ENCODE measurements around the gene PRKAG1. TPM values are rescaled to one million over a fixed set of nuclear protein-coding genes. Genes with fewer than 3 reads are reported as not detected.

The PRKAG1 gene
- total and polyA plus RNA-seq, 2 donors from 2014 or later: 57.1 to 58.4 TPM

DNA sequence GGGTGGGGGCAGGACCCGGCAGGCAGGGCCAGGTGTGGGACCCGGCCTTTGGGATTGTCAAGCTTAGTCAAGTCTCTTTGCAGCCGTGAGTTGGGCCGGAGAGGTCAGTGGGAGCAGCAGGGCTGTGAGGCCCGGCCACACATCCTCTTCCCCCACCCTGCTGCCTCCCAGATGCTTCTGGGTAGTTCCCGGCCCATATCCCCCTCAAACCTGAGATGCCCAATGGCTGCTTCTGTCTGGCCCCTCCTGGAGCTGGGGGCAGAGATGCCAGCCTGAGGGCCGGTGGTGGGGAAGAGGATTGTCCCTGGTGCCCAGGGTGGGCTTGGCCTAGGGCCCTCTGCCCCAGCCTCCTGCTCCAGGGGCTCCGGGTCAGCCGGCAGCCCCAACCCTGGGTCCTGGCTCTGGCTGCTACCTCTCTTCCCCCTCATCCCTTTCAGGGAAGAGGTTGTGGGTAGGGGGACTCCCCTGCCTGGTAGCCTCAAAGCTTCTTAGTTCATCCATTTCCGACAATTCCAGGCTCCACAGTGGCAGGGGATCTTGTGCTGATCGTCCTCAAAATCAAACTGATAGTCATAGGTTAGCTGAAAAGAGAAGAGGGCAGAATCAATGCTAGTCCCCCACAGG is 2.8 kb upstream of the PRKAG1 start:
- Histone ChIP-seq H3K4me1 (ENCODE audit: control insufficient read depth in 2 of 3, insufficient read depth in 2 of 3, low read depth in 1 of 3, low read length in 3 of 3) (peaks cover 0 to 5% (median 3%) of the 10 kb centered on the region in 3 donors), H3K27me3 (ENCODE audit: control insufficient read depth, insufficient read depth, low read length) (no peaks in the 10 kb centered on the region), H3K27ac (ENCODE audit: low read depth in 2 of 2, low read length in 2 of 2) (no peak overlapping the region), H3K9ac (ENCODE audit: low read length in 3 of 3) (no peak overlapping the region), H3K9me3 (ENCODE audit: control insufficient read depth in 2 of 3, insufficient read depth in 1 of 3, low read length in 3 of 3) (no peaks in the 10 kb centered on the region), H3K4me3 (ENCODE audit: low read length in 3 of 3) (no peak overlapping the region), H3K36me3 (ENCODE audit: control insufficient read depth in 2 of 3, insufficient read depth in 3 of 3, low read length in 3 of 3) (peaks cover 5 to 43% (median 34%) of the 10 kb centered on the region in 3 donors)
- TF ChIP-seq, protein P1, sequence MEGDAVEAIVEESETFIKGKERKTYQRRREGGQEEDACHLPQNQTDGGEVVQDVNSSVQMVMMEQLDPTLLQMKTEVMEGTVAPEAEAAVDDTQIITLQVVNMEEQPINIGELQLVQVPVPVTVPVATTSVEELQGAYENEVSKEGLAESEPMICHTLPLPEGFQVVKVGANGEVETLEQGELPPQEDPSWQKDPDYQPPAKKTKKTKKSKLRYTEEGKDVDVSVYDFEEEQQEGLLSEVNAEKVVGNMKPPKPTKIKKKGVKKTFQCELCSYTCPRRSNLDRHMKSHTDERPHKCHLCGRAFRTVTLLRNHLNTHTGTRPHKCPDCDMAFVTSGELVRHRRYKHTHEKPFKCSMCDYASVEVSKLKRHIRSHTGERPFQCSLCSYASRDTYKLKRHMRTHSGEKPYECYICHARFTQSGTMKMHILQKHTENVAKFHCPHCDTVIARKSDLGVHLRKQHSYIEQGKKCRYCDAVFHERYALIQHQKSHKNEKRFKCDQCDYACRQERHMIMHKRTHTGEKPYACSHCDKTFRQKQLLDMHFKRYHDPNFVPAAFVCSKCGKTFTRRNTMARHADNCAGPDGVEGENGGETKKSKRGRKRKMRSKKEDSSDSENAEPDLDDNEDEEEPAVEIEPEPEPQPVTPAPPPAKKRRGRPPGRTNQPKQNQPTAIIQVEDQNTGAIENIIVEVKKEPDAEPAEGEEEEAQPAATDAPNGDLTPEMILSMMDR (IDR thresholded peaks at IDR 0.05; ENCODE audit: borderline replicate concordance, extremely low read depth, insufficient read depth): no peak
- DNase-seq (no peak), FAIRE-seq (no peak)
- intact Hi-C loops (cut with DNase I): no loop called here

DNA sequence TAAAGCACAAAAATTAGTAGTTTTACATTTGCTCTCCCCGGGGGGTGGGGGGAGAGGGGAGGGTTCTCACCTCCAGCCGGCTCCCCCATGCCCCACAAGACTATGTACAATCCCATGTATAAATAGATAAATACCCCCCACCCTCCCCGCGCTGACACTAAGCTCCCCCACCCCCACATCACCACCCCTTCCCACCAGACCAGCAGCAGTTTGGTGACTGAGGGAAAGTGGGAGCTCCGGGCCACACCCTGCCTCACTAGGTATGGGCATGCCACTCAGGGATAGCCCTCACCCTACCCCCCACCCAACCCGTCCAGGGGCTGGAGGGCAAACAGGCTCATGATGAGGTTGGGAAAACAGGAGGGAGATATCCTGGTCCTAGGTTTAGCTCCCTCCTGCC is 1.9 kb upstream of the PRKAG1 start:
- Histone ChIP-seq H3K27me3 (ENCODE audit: control insufficient read depth, insufficient read depth, low read length) (no peaks in the 10 kb centered on the region), H3K27ac (ENCODE audit: low read depth in 2 of 2, low read length in 2 of 2) (no peak overlapping the region), H3K36me3 (ENCODE audit: control insufficient read depth in 2 of 3, insufficient read depth in 3 of 3, low read length in 3 of 3) (peaks cover 5 to 33% (median 25%) of the 10 kb centered on the region in 3 donors), H3K9ac (ENCODE audit: low read length in 3 of 3) (no peak overlapping the region), H3K4me3 (ENCODE audit: low read length in 3 of 3) (no peak overlapping the region), H3K4me1 (ENCODE audit: control insufficient read depth in 2 of 3, insufficient read depth in 2 of 3, low read depth in 1 of 3, low read length in 3 of 3) (peaks cover 0 to 5% (median 3%) of the 10 kb centered on the region in 3 donors), H3K9me3 (ENCODE audit: control insufficient read depth in 2 of 3, insufficient read depth in 1 of 3, low read length in 3 of 3) (no peaks in the 10 kb centered on the region)
- DNase-seq: no peak
- TF ChIP-seq, protein P1 (IDR thresholded peaks at IDR 0.05; ENCODE audit: borderline replicate concordance, extremely low read depth, insufficient read depth): no peak
- FAIRE-seq: no peak
- intact Hi-C loops (cut with DNase I): no loop called here

DNA sequence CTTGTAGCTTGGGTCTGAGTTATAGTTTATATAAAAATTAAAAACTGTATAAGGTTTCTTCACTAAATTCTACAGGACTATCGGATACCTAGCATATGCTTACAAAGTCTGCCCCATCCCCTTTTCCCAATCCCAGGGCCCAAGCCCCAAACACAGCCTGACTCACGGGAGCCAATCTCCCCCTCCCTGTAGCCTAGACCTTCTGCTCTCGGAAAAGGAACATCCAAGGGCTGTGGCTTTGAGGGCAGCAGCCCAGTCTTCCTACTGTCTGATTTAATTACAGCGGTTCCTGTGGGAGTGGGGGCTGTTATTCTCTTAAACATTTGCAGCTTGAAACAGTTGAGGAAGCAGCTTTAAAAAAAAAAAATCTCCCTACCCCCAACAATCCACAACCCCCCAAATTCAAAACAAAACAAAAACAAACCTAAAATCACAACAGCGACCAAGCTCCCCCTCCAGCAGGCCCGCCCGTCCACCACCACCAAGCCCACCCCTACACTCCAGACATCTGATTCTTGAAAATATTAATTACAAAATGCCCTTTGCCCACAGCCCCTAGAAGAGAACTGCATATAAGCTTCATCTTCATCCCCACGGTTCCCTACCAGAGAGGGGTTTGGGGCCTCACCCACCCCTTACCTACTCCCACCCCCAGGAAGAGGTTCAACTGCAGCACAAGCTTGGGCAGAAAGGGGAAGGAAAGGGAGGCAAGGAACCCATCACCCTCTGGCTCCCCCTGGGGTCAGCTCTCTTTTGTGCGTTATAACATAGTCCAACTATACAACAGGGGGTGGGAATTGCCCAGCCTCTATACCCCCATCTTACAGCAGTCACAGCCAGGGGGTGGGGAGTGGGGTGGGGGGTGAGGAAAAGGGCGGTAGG is 1.1 kb upstream of the PRKAG1 start:
- Histone ChIP-seq H3K27me3 (ENCODE audit: control insufficient read depth, insufficient read depth, low read length) (no peaks in the 10 kb centered on the region), H3K9ac (ENCODE audit: low read length in 3 of 3) (no peak overlapping the region), H3K4me3 (ENCODE audit: low read length in 3 of 3) (no peak overlapping the region), H3K36me3 (ENCODE audit: control insufficient read depth in 2 of 3, insufficient read depth in 3 of 3, low read length in 3 of 3) (peaks cover 3 to 26% (median 18%) of the 10 kb centered on the region in 3 donors), H3K9me3 (ENCODE audit: control insufficient read depth in 2 of 3, insufficient read depth in 1 of 3, low read length in 3 of 3) (no peaks in the 10 kb centered on the region), H3K4me1 (ENCODE audit: control insufficient read depth in 2 of 3, insufficient read depth in 2 of 3, low read depth in 1 of 3, low read length in 3 of 3) (peaks cover 0 to 5% (median 3%) of the 10 kb centered on the region in 3 donors), H3K27ac (ENCODE audit: low read depth in 2 of 2, low read length in 2 of 2) (peak overlapping the region in 1 of 2 donors; percentile 48)
- intact Hi-C loops (cut with DNase I): no loop called here
- peak in 3 of 5 donors; percentile 34 to 70 (median 66) for DNase-seq
- no peak for FAIRE-seq
- TF ChIP-seq, protein P1 (IDR thresholded peaks at IDR 0.05; ENCODE audit: borderline replicate concordance, extremely low read depth, insufficient read depth): no peak
